ENCODE results near the gene BICRA. TPM values are rescaled to one million over a fixed set of nuclear protein-coding genes. Genes with fewer than 3 reads are reported as not detected.

Gene BICRA
- total RNA-seq, 4 donors from 2014 or later = 10.7 to 33.6 (median 22.9) TPM

GRCh38 chr19:47657719-47658118, 48.8 kb downstream of the BICRA start:
- Histone ChIP-seq H3K36me3 (no peaks in the 10 kb centered on the region), H3K9me3 (no peaks in the 10 kb centered on the region), H3K27ac (no peak overlapping the region), H3K4me3 (no peak overlapping the region), H3K4me1 (peaks cover 12% of the 10 kb centered on the region), H3K27me3 (no peaks in the 10 kb centered on the region)
- DNase-seq (ENCODE audit: low spot score in 2 of 2) = no peak
- WGBS = 91% methylated on average over 3 of the region's 3 CpGs
- TF ChIP-seq EP300 (IDR thresholded peaks at IDR 0.05) = no peak

GRCh38 chr19:47658431-47659348, 49.8 kb downstream of the BICRA start:
- TF ChIP-seq, protein P1, sequence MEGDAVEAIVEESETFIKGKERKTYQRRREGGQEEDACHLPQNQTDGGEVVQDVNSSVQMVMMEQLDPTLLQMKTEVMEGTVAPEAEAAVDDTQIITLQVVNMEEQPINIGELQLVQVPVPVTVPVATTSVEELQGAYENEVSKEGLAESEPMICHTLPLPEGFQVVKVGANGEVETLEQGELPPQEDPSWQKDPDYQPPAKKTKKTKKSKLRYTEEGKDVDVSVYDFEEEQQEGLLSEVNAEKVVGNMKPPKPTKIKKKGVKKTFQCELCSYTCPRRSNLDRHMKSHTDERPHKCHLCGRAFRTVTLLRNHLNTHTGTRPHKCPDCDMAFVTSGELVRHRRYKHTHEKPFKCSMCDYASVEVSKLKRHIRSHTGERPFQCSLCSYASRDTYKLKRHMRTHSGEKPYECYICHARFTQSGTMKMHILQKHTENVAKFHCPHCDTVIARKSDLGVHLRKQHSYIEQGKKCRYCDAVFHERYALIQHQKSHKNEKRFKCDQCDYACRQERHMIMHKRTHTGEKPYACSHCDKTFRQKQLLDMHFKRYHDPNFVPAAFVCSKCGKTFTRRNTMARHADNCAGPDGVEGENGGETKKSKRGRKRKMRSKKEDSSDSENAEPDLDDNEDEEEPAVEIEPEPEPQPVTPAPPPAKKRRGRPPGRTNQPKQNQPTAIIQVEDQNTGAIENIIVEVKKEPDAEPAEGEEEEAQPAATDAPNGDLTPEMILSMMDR (IDR thresholded peaks at IDR 0.05) = no peak
- no peak for TF ChIP-seq EP300 (IDR thresholded peaks at IDR 0.05)
- Histone ChIP-seq H3K36me3 (no peaks in the 10 kb centered on the region), H3K27ac (no peak overlapping the region), H3K4me3 (no peak overlapping the region), H3K4me1 (peaks cover 22% of the 10 kb centered on the region), H3K27me3 (no peaks in the 10 kb centered on the region), H3K9me3 (no peaks in the 10 kb centered on the region)
- no peak for DNase-seq (ENCODE audit: low spot score in 2 of 2)
- WGBS = 82% methylated on average over 24 of the region's 24 CpGs

GRCh38 chr19:47660435-47660832, 51.5 kb downstream of the BICRA start:
- Histone ChIP-seq H3K27ac (no peak overlapping the region), H3K4me1 (peaks cover 39% of the 10 kb centered on the region), H3K9me3 (no peaks in the 10 kb centered on the region), H3K27me3 (no peaks in the 10 kb centered on the region), H3K4me3 (no peak overlapping the region), H3K36me3 (no peaks in the 10 kb centered on the region)
- TF ChIP-seq EP300 (IDR thresholded peaks at IDR 0.05) = no peak
- WGBS = 100% methylated on average over 6 of the region's 6 CpGs
- no peak for DNase-seq (ENCODE audit: low spot score in 2 of 2)

GRCh38 chr19:47661161-47661560, 52.2 kb downstream of the BICRA start:
- Histone ChIP-seq H3K4me3 (no peak overlapping the region), H3K4me1 (peaks cover 46% of the 10 kb centered on the region), H3K27ac (peak overlapping the region; percentile 38), H3K27me3 (no peaks in the 10 kb centered on the region), H3K9me3 (no peaks in the 10 kb centered on the region), H3K36me3 (no peaks in the 10 kb centered on the region)
- TF ChIP-seq POLR2AphosphoS5 (IDR thresholded peaks at IDR 0.05) (no peak), POLR2A (IDR thresholded peaks at IDR 0.05) (no peak), EP300 (IDR thresholded peaks at IDR 0.05) (no peak)
- TF ChIP-seq, protein P1 (IDR thresholded peaks at IDR 0.05) = no peak
- DNase-seq (ENCODE audit: low spot score in 2 of 2) = peak in 1 of 2 donors; percentile 73
- 85% methylated on average over 16 of the region's 16 CpGs for WGBS

- Histone ChIP-seq H3K27ac (peak overlapping the region; percentile 38), H3K36me3 (no peaks in the 10 kb centered on the region), H3K27me3 (no peaks in the 10 kb centered on the region), H3K4me1 (peaks cover 51% of the 10 kb centered on the region), H3K4me3 (no peak overlapping the region), H3K9me3 (no peaks in the 10 kb centered on the region)
- DNase-seq (ENCODE audit: low spot score in 2 of 2) = no peak
- 86% methylated on average over 2 of the region's 4 CpGs for WGBS
- TF ChIP-seq POLR2A (IDR thresholded peaks at IDR 0.05) = no peak
- TF ChIP-seq, protein P1 (IDR thresholded peaks at IDR 0.05) = no peak
- no peak for TF ChIP-seq POLR2AphosphoS5 (IDR thresholded peaks at IDR 0.05)
- no peak for TF ChIP-seq EP300 (IDR thresholded peaks at IDR 0.05)
These were observed 52.7 kb downstream of the BICRA start for GRCh38 chr19:47661611-47662010.

GRCh38 chr19:47663435-47663910, 54.5 kb downstream of the BICRA start:
- no peak for DNase-seq (ENCODE audit: low spot score in 2 of 2)
- H3K4me1 ChIP-seq = peaks cover 63% of the 10 kb centered on the region
- TF ChIP-seq, protein P1 (IDR thresholded peaks at IDR 0.05) = no peak
- no peak for TF ChIP-seq EP300 (IDR thresholded peaks at IDR 0.05)
- TF ChIP-seq POLR2A (IDR thresholded peaks at IDR 0.05) = no peak
- no peak for TF ChIP-seq POLR2AphosphoS5 (IDR thresholded peaks at IDR 0.05)
- H3K27me3 ChIP-seq = no peaks in the 10 kb centered on the region
- no peaks in the 10 kb centered on the region for H3K9me3 ChIP-seq
- H3K36me3 ChIP-seq = no peaks in the 10 kb centered on the region
- WGBS = 45% methylated on average over 3 of the region's 3 CpGs
- H3K27ac ChIP-seq = peak overlapping the region; percentile 92
- H3K4me3 ChIP-seq = peak overlapping the region; percentile 2
